GM19468 (cell line): Measurements from ENCODE around the gene ORC6.

Experiments used
- ATAC-seq: cut with Tn5 transposase; IDR thresholded peaks from one replicate; pipeline ENCODE4 v1.9.1; 2021; ENCODE audit warnings: mild to moderate bottlenecking, moderate library complexity, moderate number of reproducible peaks; ENCODE audit not compliant: unreplicated experiment; ENCODE audit errors: extremely low read depth

Gene ORC6

GRCh38 chr16:46696957-46697356, 7.5 kb downstream of the ORC6 start:
- ATAC-seq = no peak

GRCh38 chr16:46700048-46700447, 10.6 kb downstream of the ORC6 start:
- ATAC-seq = no peak

- ATAC-seq = no peak
These were observed 12.2 kb downstream of the ORC6 start for GRCh38 chr16:46701615-46702014.

GRCh38 chr16:46702030-46702429, 12.6 kb downstream of the ORC6 start:
- ATAC-seq = no peak

GRCh38 chr16:46706642-46707041, 17.2 kb downstream of the ORC6 start:
- no peak for ATAC-seq

- ATAC-seq = no peak
These were observed 20.1 kb downstream of the ORC6 start for GRCh38 chr16:46709469-46710005.

GRCh38 chr16:46711106-46712058, 21.9 kb downstream of the ORC6 start:
- ATAC-seq = no peak

- ATAC-seq = no peak
These were observed 23.5 kb downstream of the ORC6 start for GRCh38 chr16:46712911-46713310.

- ATAC-seq = no peak
These were observed 24.2 kb downstream of the ORC6 start for GRCh38 chr16:46713634-46714033.

- no peak for ATAC-seq
These were observed 25.5 kb downstream of the ORC6 start for GRCh38 chr16:46714797-46715591.

- no peak for ATAC-seq
These were observed 26.4 kb downstream of the ORC6 start for GRCh38 chr16:46715769-46716305.

GRCh38 chr16:46717692-46718091, 28.2 kb downstream of the ORC6 start:
- ATAC-seq = no peak

- no peak for ATAC-seq
These were observed 28.8 kb downstream of the ORC6 start for GRCh38 chr16:46718214-46718613.

GRCh38 chr16:46719528-46719927, 30.1 kb downstream of the ORC6 start:
- no peak for ATAC-seq

GRCh38 chr16:46720619-46721018, 31.2 kb downstream of the ORC6 start:
- no peak for ATAC-seq

- ATAC-seq = no peak
These were observed 32.4 kb downstream of the ORC6 start for GRCh38 chr16:46721885-46722284.

- ATAC-seq = no peak
These were observed 37.7 kb downstream of the ORC6 start for GRCh38 chr16:46727184-46727583.

GRCh38 chr16:46727630-46728029, 38.2 kb downstream of the ORC6 start:
- no peak for ATAC-seq

GRCh38 chr16:46728806-46729205, 39.3 kb downstream of the ORC6 start:
- no peak for ATAC-seq

GRCh38 chr16:46729326-46729995, 40.0 kb downstream of the ORC6 start:
- no peak for ATAC-seq
